Transverse colon (tissue), 4 donors: ENCODE results near the gene CEMIP2. TPM values are rescaled to one million over a fixed set of nuclear protein-coding genes. Genes with fewer than 3 reads are reported as not detected.

Experiments used
- DNase-seq: peaks from one replicate; pipeline ENCODE4 v3.0.0-alpha.2; 2019
- H3K27ac ChIP-seq, 4 donors: fragments of 200-600 bp; sonication (generic); 2 replicates each; pipeline ENCODE4 v1.5.1; 2016 to 2018; ENCODE audit warnings: inconsistent platforms in 4 of 4
- H3K27me3 ChIP-seq: fragments of 200-600 bp; sonication (generic); 2 replicates; pipeline ENCODE4 v1.5.1; 2017; ENCODE audit warnings: inconsistent platforms
- H3K36me3 ChIP-seq, 4 donors: fragments of 200-600 bp; sonication (generic); 2 replicates each; pipeline ENCODE4 v1.5.1; 2017 to 2019; ENCODE audit warnings: inconsistent platforms in 4 of 4
- H3K4me1 ChIP-seq, 4 donors: fragments of 200-600 bp; sonication (generic); 2 replicates each; pipeline ENCODE4 v1.5.1; 2017 to 2020; ENCODE audit warnings: inconsistent platforms in 4 of 4
- H3K4me3 ChIP-seq, 4 donors: fragments of 200-600 bp; sonication (generic); 1 replicate in 1 of 4; 2 replicates in 3 of 4; pipeline versions ENCODE4 v1.5.1 to v1.6.1; 2017 to 2019; ENCODE audit warnings: inconsistent platforms in 4 of 4
- H3K9me3 ChIP-seq, 2 donors: fragments of 200-600 bp; sonication (generic); 2 replicates each; pipeline ENCODE4 v1.5.1; 2017 to 2019; ENCODE audit warnings: inconsistent platforms in 2 of 2
- CTCF ChIP-seq, 5 experiments: fragments of 200-600 bp in 3 of 5; fragments of 450-650 bp in 2 of 5; sonication (generic) in 3 of 5; IDR thresholded peaks; 1 replicate in 2 of 5; 2 replicates in 3 of 5; pipeline ENCODE4 v1.5.1; 2016 to 2017; ENCODE audit warnings: antibody characterized with exemption in 5 of 5, inconsistent platforms in 3 of 5, mild to moderate bottlenecking in 2 of 5, moderate library complexity in 1 of 5
- EP300 ChIP-seq: sonication (generic); formaldehyde crosslinking; IDR thresholded peaks from one replicate; pipeline ENCODE4 v1.6.1; 2017; ENCODE audit warnings: antibody characterized with exemption, low read depth
- POLR2A ChIP-seq: fragments of 450-650 bp; IDR thresholded peaks from one replicate; pipeline ENCODE4 v1.6.1; 2016; ENCODE audit warnings: antibody characterized with exemption, mild to moderate bottlenecking, moderate library complexity
- POLR2AphosphoS5 ChIP-seq, 3 donors: sonication (generic); formaldehyde crosslinking; IDR thresholded peaks; one replicate each; pipeline ENCODE4 v1.6.1; 2016; ENCODE audit warnings: antibody characterized with exemption in 3 of 3
- WGBS, 2 donors: methylation state at CpG; one replicate each; pipeline ENCODE4 v1.1.5; 2018; ENCODE audit warnings: low coverage in 1 of 2; 5-methylcytosine and 5-hydroxymethylcytosine counted together
- in situ Hi-C, 4 donors: fragments of 200-750 bp; cut with MboI; loops; one replicate each; pipeline versions ENCODE4 v1.15.0 to v1.15.1; 2017; ENCODE audit warnings: low sequenced_read_pairs in 3 of 4, low pct_ligation_motif_present in 1 of 4, low pct_unique_long_range_greater_than_20kb in 1 of 4
- intact Hi-C: fragments of 100-400 bp; cut with DNase I; formaldehyde crosslinking; loops from one replicate; pipeline ENCODE4 v1.15.1; 2023; ENCODE audit warnings: low total_unique reads
- total RNA-seq, 4 donors: library from RNA; depleted of rRNA; stranded (reverse); fragments of >200 nt; gene quantifications; one replicate each; pipeline ENCODE4 v1.1.0, GENCODE V29; 2016

Gene CEMIP2
- total RNA-seq, 4 donors from 2014 or later: 56.3 to 352 (median 236) TPM

GRCh38 chr9:71685394-71685793 lies 82.9 kb downstream of the CEMIP2 start:
- Histone ChIP-seq H3K27me3 (no peaks in the 10 kb centered on the region), H3K4me3 (no peak overlapping the region), H3K27ac (peak overlapping the region in 3 of 4 donors; percentile 35 to 54 (median 49)), H3K36me3 (peaks cover 0 to 29% (median 10%) of the 10 kb centered on the region in 4 donors), H3K9me3 (no peaks in the 10 kb centered on the region), H3K4me1 (peaks cover 4 to 57% (median 39%) of the 10 kb centered on the region in 4 donors)
- in situ Hi-C loops: loop anchor here in 1 of 4 donors (10.0 kb wide), 1 partner anchor 59 kb away; no protein-coding TSS in a partner anchor
- DNase-seq: no peak
- TF ChIP-seq EP300: no peak
- no peak for TF ChIP-seq POLR2A
- no peak for TF ChIP-seq CTCF (IDR thresholded peaks at IDR 0.05)
- TF ChIP-seq POLR2AphosphoS5 (IDR thresholded peaks at IDR 0.05): no peak
- 25 to 39% methylated on average over 1 of the region's 1 CpG for WGBS, 2 donors
- intact Hi-C loops: loop anchor here (10.0 kb wide), 1 partner anchor 1271 kb away; the partner anchor contains the start of gene KLF9

GRCh38 chr9:71684566-71684965 lies 83.7 kb downstream of the CEMIP2 start:
- 86% methylated on average over 1 to 2 of the region's 2 CpGs for WGBS, 2 donors
- intact Hi-C loops: loop anchor here (10.0 kb wide), 1 partner anchor 1270 kb away; the partner anchor contains the start of gene KLF9
- H3K4me1 ChIP-seq: peaks cover 4 to 64% (median 40%) of the 10 kb centered on the region in 4 donors
- H3K27ac ChIP-seq: peak overlapping the region in 2 of 4 donors; percentile 35 to 45
- no peaks in the 10 kb centered on the region for H3K9me3 ChIP-seq
- DNase-seq: no peak
- no peak overlapping the region for H3K4me3 ChIP-seq
- in situ Hi-C loops: loop anchor here in 1 of 4 donors (10.0 kb wide), 1 partner anchor 60 kb away; no protein-coding TSS in a partner anchor
- H3K27me3 ChIP-seq: no peaks in the 10 kb centered on the region
- TF ChIP-seq POLR2AphosphoS5 (IDR thresholded peaks at IDR 0.05): no peak
- no peak for TF ChIP-seq EP300
- no peak for TF ChIP-seq POLR2A
- no peak for TF ChIP-seq CTCF (IDR thresholded peaks at IDR 0.05)
- peaks cover 0 to 22% (median 10%) of the 10 kb centered on the region in 4 donors for H3K36me3 ChIP-seq

GRCh38 chr9:71683598-71684235 lies 84.6 kb downstream of the CEMIP2 start:
- no peak overlapping the region for H3K4me3 ChIP-seq
- no peaks in the 10 kb centered on the region for H3K27me3 ChIP-seq
- 70 to 82% methylated on average over 3 to 9 of the region's 9 CpGs for WGBS, 2 donors
- H3K9me3 ChIP-seq: no peaks in the 10 kb centered on the region
- no peak for DNase-seq
- in situ Hi-C loops (loop anchor here in 1 of 4 donors (10.0 kb wide), 1 partner anchor 61 kb away; no protein-coding TSS in a partner anchor), intact Hi-C loops (loop anchor here (10.0 kb wide), 1 partner anchor 1269 kb away; the partner anchor contains the start of gene KLF9)
- H3K36me3 ChIP-seq: peaks cover 0 to 15% (median 7%) of the 10 kb centered on the region in 4 donors
- peak overlapping the region in 1 of 4 donors; percentile 35 for H3K27ac ChIP-seq
- peaks cover 4 to 64% (median 40%) of the 10 kb centered on the region in 4 donors for H3K4me1 ChIP-seq
- TF ChIP-seq EP300 (no peak), POLR2AphosphoS5 (IDR thresholded peaks at IDR 0.05) (no peak), POLR2A (no peak)

- Histone ChIP-seq H3K4me1 (peaks cover 12 to 81% (median 45%) of the 10 kb centered on the region in 4 donors), H3K36me3 (peaks cover 0 to 5% (median 0%) of the 10 kb centered on the region in 4 donors), H3K27me3 (no peaks in the 10 kb centered on the region), H3K9me3 (no peaks in the 10 kb centered on the region), H3K4me3 (no peak overlapping the region), H3K27ac (peak overlapping the region; percentile 43 to 55 (median 52))
- intact Hi-C loops (loop anchor here (10.0 kb wide), 1 partner anchor 1267 kb away; the partner anchor contains the start of gene KLF9), in situ Hi-C loops (loop anchor here in 1 of 4 donors (10.0 kb wide), 1 partner anchor 63 kb away; no protein-coding TSS in a partner anchor)
- peak; percentile 22 for DNase-seq
- no peak for TF ChIP-seq CTCF (IDR thresholded peaks at IDR 0.05)
- TF ChIP-seq POLR2AphosphoS5 (IDR thresholded peaks at IDR 0.05): peak in 2 of 3 donors; percentile 6 to 30
- no peak for TF ChIP-seq POLR2A
- no peak for TF ChIP-seq EP300
- 47 to 53% methylated on average over 3 of the region's 3 CpGs for WGBS, 2 donors
These were observed 86.5 kb downstream of the CEMIP2 start for GRCh38 chr9:71681708-71682272.
